Embryonic facial prominence (tissue), 1 donor: ENCODE measurements around the gene PRKCZ.

Experiments
- DNase-seq: peaks from one replicate; pipeline ENCODE4 v3.0.0-alpha.2; 2016; ENCODE audit errors: extremely low spot score

PRKCZ gene

GRCh38 chr1:2045468-2046173 is 4.6 kb upstream of the PRKCZ start:
- DNase-seq = no peak

GRCh38 chr1:2046174-2046917 is 3.9 kb upstream of the PRKCZ start:
- DNase-seq = no peak

GRCh38 chr1:2046953-2047748 is 3.1 kb upstream of the PRKCZ start:
- DNase-seq = no peak

GRCh38 chr1:2047749-2048729 is 2.2 kb upstream of the PRKCZ start:
- DNase-seq = no peak

GRCh38 chr1:2049225-2049717 is 940 bp upstream of the PRKCZ start:
- DNase-seq = no peak

- DNase-seq = no peak
These were observed 216 bp downstream of the PRKCZ start for GRCh38 chr1:2050461-2050792.

GRCh38 chr1:2050793-2051682 is 827 bp downstream of the PRKCZ start:
- DNase-seq = no peak

GRCh38 chr1:2052054-2052679 is 2.0 kb downstream of the PRKCZ start:
- no peak for DNase-seq

- DNase-seq = no peak
These were observed 2.5 kb downstream of the PRKCZ start for GRCh38 chr1:2052756-2053155.

GRCh38 chr1:2053217-2053616 is 3.0 kb downstream of the PRKCZ start:
- no peak for DNase-seq

GRCh38 chr1:2053784-2054376 is 3.7 kb downstream of the PRKCZ start:
- DNase-seq = no peak

GRCh38 chr1:2054560-2054959 is 4.3 kb downstream of the PRKCZ start:
- DNase-seq = no peak

GRCh38 chr1:2055911-2056575 is 5.8 kb downstream of the PRKCZ start:
- DNase-seq = no peak

GRCh38 chr1:2056955-2057590 is 6.9 kb downstream of the PRKCZ start:
- no peak for DNase-seq

GRCh38 chr1:2059290-2059953 is 9.2 kb downstream of the PRKCZ start:
- no peak for DNase-seq

GRCh38 chr1:2060072-2060471 is 9.9 kb downstream of the PRKCZ start:
- no peak for DNase-seq

GRCh38 chr1:2060535-2060934 is 10.3 kb downstream of the PRKCZ start:
- DNase-seq = no peak
